ENCODE measurements around the gene PKD1L1.

Gene PKD1L1

DNA sequence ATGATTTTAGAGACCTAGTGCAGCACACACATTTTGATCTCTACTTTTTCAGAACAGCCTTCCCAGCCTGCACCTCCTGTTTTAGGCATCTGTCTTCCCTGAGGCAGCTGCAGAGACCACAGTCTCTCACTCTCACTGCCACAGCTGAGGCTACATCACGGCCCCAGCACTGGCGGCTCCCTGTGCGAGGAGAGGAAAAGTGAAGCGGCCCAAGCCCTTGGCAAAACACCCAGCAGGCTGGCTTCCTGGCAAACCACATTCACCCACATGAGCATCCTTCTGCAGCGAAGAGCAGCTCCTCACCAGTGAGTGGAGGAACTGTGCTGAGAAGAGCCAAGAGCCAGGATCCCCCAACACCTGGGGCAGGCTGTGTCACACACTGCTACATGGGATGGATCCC lies 17.2 kb upstream of the PKD1L1 start:
- H3K4me3 ChIP-seq (ENCODE audit: low read depth, low read length), result no peak overlapping the region
- TF ChIP-seq, protein P1, sequence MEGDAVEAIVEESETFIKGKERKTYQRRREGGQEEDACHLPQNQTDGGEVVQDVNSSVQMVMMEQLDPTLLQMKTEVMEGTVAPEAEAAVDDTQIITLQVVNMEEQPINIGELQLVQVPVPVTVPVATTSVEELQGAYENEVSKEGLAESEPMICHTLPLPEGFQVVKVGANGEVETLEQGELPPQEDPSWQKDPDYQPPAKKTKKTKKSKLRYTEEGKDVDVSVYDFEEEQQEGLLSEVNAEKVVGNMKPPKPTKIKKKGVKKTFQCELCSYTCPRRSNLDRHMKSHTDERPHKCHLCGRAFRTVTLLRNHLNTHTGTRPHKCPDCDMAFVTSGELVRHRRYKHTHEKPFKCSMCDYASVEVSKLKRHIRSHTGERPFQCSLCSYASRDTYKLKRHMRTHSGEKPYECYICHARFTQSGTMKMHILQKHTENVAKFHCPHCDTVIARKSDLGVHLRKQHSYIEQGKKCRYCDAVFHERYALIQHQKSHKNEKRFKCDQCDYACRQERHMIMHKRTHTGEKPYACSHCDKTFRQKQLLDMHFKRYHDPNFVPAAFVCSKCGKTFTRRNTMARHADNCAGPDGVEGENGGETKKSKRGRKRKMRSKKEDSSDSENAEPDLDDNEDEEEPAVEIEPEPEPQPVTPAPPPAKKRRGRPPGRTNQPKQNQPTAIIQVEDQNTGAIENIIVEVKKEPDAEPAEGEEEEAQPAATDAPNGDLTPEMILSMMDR (IDR thresholded peaks at IDR 0.05; ENCODE audit: low read depth, low read length), result no peak
- no peak for TF ChIP-seq MYC (IDR thresholded peaks at IDR 0.05; ENCODE audit: low read depth, low read length)
- TF ChIP-seq, protein P2, sequence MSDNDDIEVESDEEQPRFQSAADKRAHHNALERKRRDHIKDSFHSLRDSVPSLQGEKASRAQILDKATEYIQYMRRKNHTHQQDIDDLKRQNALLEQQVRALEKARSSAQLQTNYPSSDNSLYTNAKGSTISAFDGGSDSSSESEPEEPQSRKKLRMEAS (IDR thresholded peaks at IDR 0.05; ENCODE audit: low read depth, low read length), result no peak
- TF ChIP-seq POLR2A (IDR thresholded peaks at IDR 0.05; ENCODE audit: extremely low read depth, insufficient read length), result no peak
- no peak for DNase-seq (ENCODE audit: low read depth)

DNA sequence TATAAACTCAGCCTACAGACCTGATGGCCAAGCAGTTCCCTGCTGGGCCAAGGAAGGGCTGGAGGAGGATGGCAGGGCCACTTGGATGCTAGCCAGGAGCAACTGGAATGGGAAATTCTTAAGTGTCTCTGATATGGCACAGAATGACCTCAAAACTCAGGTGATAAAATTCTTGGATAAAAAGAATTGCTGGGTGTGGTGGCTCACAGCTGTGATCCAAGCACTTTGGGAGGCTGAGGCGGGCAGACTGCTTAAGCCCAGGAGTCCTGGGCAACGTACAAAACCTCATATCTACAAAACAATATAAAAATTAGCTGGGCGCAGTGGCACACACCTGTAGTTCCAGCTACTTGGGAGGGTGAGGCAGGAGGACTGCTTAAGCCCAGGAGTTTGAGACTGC lies 14.0 kb upstream of the PKD1L1 start:
- TF ChIP-seq, protein P1 (IDR thresholded peaks at IDR 0.05; ENCODE audit: low read depth, low read length), result no peak
- no peak for DNase-seq (ENCODE audit: low read depth)
- H3K4me3 ChIP-seq (ENCODE audit: low read depth, low read length), result no peak overlapping the region

DNA sequence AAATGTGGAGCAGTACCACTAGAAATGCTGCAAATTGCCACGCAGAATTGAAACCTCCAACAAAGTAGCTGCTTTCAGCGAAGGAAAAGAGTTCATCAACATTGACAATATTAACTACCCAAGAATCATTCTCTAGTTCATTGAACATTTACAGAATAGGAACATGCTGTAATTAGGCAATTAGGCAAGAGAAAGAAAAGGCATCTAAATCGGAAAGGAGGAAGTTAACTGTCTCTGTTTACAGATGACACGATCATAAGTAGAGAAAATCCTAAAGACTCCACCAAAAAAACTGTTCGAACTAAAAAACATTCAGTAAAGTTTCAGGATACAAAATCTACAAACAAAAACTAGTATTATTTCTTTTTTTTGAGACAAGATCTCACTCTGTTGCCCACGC lies 8.9 kb upstream of the PKD1L1 start:
- TF ChIP-seq MYC (IDR thresholded peaks at IDR 0.05; ENCODE audit: low read depth, low read length), result no peak
- no peak for TF ChIP-seq POLR2A (IDR thresholded peaks at IDR 0.05; ENCODE audit: extremely low read depth, insufficient read length)
- TF ChIP-seq, protein P2 (IDR thresholded peaks at IDR 0.05; ENCODE audit: low read depth, low read length), result no peak
- no peak overlapping the region for H3K4me3 ChIP-seq (ENCODE audit: low read depth, low read length)
- DNase-seq (ENCODE audit: low read depth), result no peak

DNA sequence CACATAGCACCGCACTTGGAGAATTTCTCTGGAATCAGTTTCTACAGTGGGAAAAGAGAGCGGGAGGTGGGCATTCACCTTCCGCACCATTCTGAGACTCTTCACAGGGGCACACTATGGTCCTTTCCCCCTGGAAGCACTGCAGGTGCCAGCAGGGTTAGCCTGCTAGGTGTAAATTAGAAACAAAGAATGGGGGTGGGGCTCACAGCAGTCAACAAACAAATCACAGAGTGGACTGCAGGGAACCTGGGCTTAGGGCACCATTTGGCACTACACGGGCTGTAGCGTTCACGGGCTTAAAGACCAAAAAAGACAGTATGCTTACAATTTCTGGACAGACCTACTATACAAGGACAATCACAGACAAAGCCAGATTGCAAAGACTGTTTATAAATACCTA lies 8.0 kb upstream of the PKD1L1 start:
- DNase-seq (ENCODE audit: low read depth), result no peak
- H3K4me3 ChIP-seq (ENCODE audit: low read depth, low read length), result no peak overlapping the region
- TF ChIP-seq POLR2A (IDR thresholded peaks at IDR 0.05; ENCODE audit: extremely low read depth, insufficient read length) (no peak), MYC (IDR thresholded peaks at IDR 0.05; ENCODE audit: low read depth, low read length) (no peak)
- TF ChIP-seq, protein P1 (IDR thresholded peaks at IDR 0.05; ENCODE audit: low read depth, low read length), result no peak
- TF ChIP-seq, protein P2 (IDR thresholded peaks at IDR 0.05; ENCODE audit: low read depth, low read length), result no peak

DNA sequence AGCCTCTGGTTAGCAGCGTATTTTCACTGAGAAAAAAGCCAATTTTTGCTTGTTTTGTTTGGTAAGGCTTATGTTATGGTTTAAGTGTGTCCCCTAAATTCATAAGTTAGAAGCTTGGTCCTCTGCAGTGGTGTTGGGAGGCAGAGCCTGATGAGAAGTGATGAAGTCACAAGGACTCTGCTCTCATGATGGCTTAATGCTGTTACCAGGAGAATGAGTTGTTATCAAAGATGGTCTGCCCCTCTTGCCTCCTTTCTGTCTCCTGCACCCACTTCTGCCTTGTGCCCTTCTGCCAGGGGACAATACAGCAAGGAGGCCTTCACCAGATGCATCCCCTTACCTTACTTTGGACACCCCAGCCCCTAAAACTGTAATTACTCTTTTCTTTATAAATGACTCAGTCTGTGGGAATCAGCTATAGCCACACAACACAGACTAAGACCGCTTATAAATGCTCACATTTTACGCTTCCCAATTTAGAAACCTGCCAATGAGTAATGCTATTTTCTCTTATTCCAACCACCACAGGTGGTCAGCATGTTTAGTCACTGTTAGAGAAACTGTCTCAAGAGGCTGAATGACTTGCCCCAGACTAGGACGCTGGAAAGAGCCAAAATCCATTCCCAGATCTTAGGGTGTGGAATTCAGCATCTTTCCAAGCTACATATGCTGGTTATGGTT lies 6.1 kb upstream of the PKD1L1 start:
- TF ChIP-seq POLR2A (IDR thresholded peaks at IDR 0.05; ENCODE audit: extremely low read depth, insufficient read length) (no peak), MYC (IDR thresholded peaks at IDR 0.05; ENCODE audit: low read depth, low read length) (no peak)
- TF ChIP-seq, protein P2 (IDR thresholded peaks at IDR 0.05; ENCODE audit: low read depth, low read length), result no peak
- TF ChIP-seq, protein P1 (IDR thresholded peaks at IDR 0.05; ENCODE audit: low read depth, low read length), result no peak
- H3K4me3 ChIP-seq (ENCODE audit: low read depth, low read length), result no peak overlapping the region
- no peak for DNase-seq (ENCODE audit: low read depth)

DNA sequence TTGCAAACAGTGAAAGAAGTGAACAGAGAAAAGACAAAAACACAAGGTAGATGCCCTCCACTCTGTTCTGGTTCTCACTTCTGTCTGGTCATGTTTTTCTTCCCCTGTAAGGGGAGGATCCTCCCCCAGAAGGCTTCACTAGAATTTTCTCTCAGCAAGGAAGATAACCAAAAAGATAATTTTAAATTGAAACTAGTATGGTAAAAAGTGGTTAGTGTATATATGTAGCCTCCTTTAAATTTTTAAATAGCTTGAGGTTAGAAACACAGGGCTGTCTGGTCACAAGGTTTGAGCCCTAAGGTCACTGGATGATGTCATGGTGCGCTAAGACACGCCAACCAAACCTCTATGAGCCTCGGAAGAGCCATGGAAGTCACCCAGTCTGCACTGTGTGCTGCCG lies 5.6 kb upstream of the PKD1L1 start:
- no peak for DNase-seq (ENCODE audit: low read depth)
- no peak overlapping the region for H3K4me3 ChIP-seq (ENCODE audit: low read depth, low read length)
- TF ChIP-seq, protein P1 (IDR thresholded peaks at IDR 0.05; ENCODE audit: low read depth, low read length), result no peak
- no peak for TF ChIP-seq MYC (IDR thresholded peaks at IDR 0.05; ENCODE audit: low read depth, low read length)
- TF ChIP-seq, protein P2 (IDR thresholded peaks at IDR 0.05; ENCODE audit: low read depth, low read length), result no peak
- no peak for TF ChIP-seq POLR2A (IDR thresholded peaks at IDR 0.05; ENCODE audit: extremely low read depth, insufficient read length)

All from NB4 (cell line).